22Rv1 (cell line): ENCODE results near the gene KLF13.

ENCODE experiments used
- CTCF ChIP-seq: fragments of 450-650 bp; IDR thresholded peaks from 2 replicates; pipeline ENCODE4 v1.5.1; 2017; ENCODE audit warnings: mild to moderate bottlenecking
- ZFX ChIP-seq: fragments of 450-650 bp; IDR thresholded peaks from 2 replicates; pipeline ENCODE4 v1.6.1; 2017; ENCODE audit warnings: antibody characterized with exemption, borderline replicate concordance

GRCh38 chr15:31360843-31361763 lies 34.5 kb downstream of the KLF13 start:
- TF ChIP-seq CTCF (no peak), ZFX (no peak)
